Measurements from ENCODE around the gene TTC22.
"Not testable (repeated sequence)": the region's sequence is repeated elsewhere in the genome, so short reads cannot be mapped to it uniquely, and the experiment has no call there.

The TTC22 gene

GRCh38 chr1:54781023-54781723, 19.9 kb downstream of the TTC22 start:
- DNase-seq = no peak

DNA sequence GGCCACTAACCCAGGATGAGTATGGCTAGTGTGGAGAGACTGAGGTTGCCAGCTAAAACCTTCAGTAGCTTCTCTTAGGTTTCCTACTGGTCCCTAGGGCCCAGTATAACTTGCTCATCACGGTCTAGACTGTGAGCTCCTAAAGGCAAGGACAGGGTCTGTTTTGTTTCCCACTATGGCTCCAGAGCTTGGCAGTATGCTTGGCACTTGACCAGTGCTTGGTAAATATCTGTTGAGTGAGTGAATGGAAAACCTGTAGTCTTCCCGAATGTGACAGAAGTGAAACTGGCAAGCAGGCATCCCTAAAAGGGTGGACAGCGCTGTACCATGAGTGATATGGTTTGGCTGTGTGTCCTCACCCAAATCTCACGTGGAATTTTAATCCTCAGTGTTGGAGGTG, 23.7 kb downstream of the TTC22 start:
- no peak for DNase-seq

GRCh38 chr1:54777011-54777410, 24.1 kb downstream of the TTC22 start:
- DNase-seq = no peak

GRCh38 chr1:54775828-54776721, 25.0 kb downstream of the TTC22 start:
- DNase-seq = not testable (repeated sequence)

- DNase-seq = no peak
These were observed 26.2 kb downstream of the TTC22 start for GRCh38 chr1:54774820-54775498.

DNA sequence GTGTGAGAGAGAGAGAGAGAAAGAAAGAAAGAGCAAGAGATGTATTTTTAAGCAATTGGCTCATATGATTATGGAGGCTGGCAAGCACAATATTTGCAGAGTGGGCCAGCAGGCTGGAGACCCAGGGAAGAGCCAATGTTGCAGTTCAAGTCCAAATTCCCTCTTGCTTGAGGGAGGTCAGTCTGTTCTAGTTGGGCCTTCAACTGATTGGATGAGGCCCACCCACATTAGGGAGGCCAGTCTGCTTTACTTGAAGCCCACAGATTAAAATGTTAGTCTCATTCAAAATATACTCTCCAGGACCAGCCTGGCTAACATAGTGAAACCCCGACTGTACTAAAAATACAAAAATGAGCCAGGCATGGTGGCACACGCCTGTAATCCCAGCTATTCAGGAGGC, 28.2 kb downstream of the TTC22 start:
- DNase-seq = no peak

GRCh38 chr1:54768093-54768492, 33.0 kb downstream of the TTC22 start:
- DNase-seq = no peak

DNA sequence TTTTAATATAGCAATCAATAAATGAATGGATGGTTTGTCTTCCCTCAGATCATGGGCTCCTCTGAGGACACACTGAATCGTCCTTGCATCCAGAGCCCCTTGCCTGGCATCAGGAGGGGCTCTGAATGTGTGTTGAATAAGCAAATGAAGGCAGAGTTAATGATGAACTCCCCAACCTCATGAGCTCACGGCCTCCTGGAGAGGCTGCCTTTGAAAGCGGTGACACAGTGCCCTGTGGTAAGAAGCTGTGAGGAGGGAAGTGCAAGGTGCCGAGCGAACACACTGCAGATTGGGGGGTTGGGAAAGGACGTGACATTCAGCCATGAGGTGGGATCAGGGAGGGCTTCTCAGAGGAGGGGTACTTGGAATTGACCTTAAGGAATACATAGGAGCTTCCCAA, 33.6 kb downstream of the TTC22 start:
- no peak for DNase-seq

- DNase-seq = no peak
These were observed 34.4 kb downstream of the TTC22 start for GRCh38 chr1:54766726-54767125.

- DNase-seq = no peak
These were observed 36.1 kb downstream of the TTC22 start for GRCh38 chr1:54764922-54765561.

- peak; percentile 99 for DNase-seq
These were observed 36.8 kb downstream of the TTC22 start, which contains the start of gene PARS2 for GRCh38 chr1:54764133-54764921. TSS of gene PARS2 (minus strand) at chr1:54764523. CDS start at chr1:54759161, 5,362 bp downstream.

DNA sequence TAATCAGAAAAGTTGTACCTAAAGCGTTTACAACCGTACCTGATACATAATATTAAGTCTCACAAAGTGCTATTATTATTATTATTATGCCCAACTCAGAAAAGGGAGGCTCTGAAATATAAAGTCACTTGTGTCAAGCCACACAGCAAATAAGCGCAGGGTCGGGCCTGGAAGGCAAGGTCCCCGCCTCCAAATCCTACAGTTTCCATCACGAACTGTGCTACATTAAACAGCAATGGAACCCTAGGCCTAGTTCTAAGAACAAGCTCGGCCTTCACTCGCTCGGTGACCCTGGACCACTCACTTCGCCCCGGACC, 37.3 kb downstream of the TTC22 start:
- DNase-seq = peak; percentile 28

- DNase-seq = no peak
These were observed 42.3 kb downstream of the TTC22 start for GRCh38 chr1:54758678-54759348.

- DNase-seq = no peak
These were observed 43.3 kb downstream of the TTC22 start for GRCh38 chr1:54757833-54758232.

- DNase-seq = no peak
These were observed 46.4 kb downstream of the TTC22 start for GRCh38 chr1:54754486-54755285.

- DNase-seq = no peak
These were observed 47.1 kb downstream of the TTC22 start for GRCh38 chr1:54754045-54754444.

GRCh38 chr1:54751426-54751825, 49.7 kb downstream of the TTC22 start:
- no peak for DNase-seq

DNA sequence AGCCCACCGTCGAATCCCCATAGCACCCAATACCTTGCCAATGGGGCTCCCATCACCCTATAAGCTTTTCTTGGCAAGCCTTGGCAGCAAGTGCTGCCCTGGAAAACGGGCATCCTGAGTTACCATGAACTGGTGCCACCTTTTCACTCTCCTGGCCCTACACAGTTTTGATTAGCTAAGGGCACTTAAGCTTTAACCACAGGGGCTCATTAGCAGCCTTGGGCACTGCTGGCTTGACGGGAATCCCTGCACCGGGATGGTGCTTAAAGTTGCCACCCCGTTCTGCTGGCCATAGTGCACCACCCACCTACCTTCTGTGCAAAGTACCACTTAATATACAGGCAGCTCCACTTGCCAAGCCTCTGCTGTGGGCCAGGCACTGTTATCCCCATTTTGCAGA, 50.5 kb downstream of the TTC22 start:
- DNase-seq = no peak

- no peak for DNase-seq
These were observed 52.9 kb downstream of the TTC22 start for GRCh38 chr1:54748094-54748835.

- DNase-seq = no peak
These were observed 55.3 kb downstream of the TTC22 start for GRCh38 chr1:54745864-54746263.

Data from KG1 (cell line).